IPS-NIHi7 (cell line): ENCODE measurements around the gene MOB1B.
A peak's percentile ranks its signal among the peaks of the same experiment; 100 is the strongest.
"Not testable (repeated sequence)": the region's sequence is repeated elsewhere in the genome, so short reads cannot be mapped to it uniquely, and the experiment has no call there.

Experiments
- DNase-seq: peaks from one replicate; pipeline ENCODE4 v3.0.0; 2012; ENCODE audit warnings: mixed read lengths; ENCODE audit errors: extremely low spot score

The MOB1B gene

GRCh38 chr4:70901984-70902576 lies at the start of gene MOB1B:
TSS of gene MOB1B (plus strand) at chr4:70902369. CDS start at chr4:70902537, 168 bp downstream.
- DNase-seq: peak; percentile 98

GRCh38 chr4:70855464-70855863 lies 46.7 kb upstream of the MOB1B start:
- no peak for DNase-seq

GRCh38 chr4:70858454-70858853 lies 43.7 kb upstream of the MOB1B start:
- no peak for DNase-seq

- no peak for DNase-seq
Observed at GRCh38 chr4:70859066-70859465, 43.1 kb upstream of the MOB1B start.

GRCh38 chr4:70863099-70863790 lies 38.9 kb upstream of the MOB1B start:
- DNase-seq: no peak

- no peak for DNase-seq
Observed at GRCh38 chr4:70868778-70869177, 33.4 kb upstream of the MOB1B start.

GRCh38 chr4:70873216-70873615 lies 29.0 kb upstream of the MOB1B start:
- DNase-seq: no peak

- DNase-seq: no peak
Observed at GRCh38 chr4:70874268-70875156, 27.7 kb upstream of the MOB1B start.

- DNase-seq: no peak
Observed at GRCh38 chr4:70877556-70877955, 24.6 kb upstream of the MOB1B start.

- no peak for DNase-seq
Observed at GRCh38 chr4:70880739-70881138, 21.4 kb upstream of the MOB1B start.

- no peak for DNase-seq
Observed at GRCh38 chr4:70885174-70885573, 17.0 kb upstream of the MOB1B start.

- DNase-seq: no peak
Observed at GRCh38 chr4:70892086-70892769, 9.9 kb upstream of the MOB1B start.

- no peak for DNase-seq
Observed at GRCh38 chr4:70893790-70894189, 8.4 kb upstream of the MOB1B start.

GRCh38 chr4:70895405-70895804 lies 6.8 kb upstream of the MOB1B start:
- no peak for DNase-seq

- DNase-seq: no peak
Observed at GRCh38 chr4:70895811-70896491, 6.2 kb upstream of the MOB1B start.

- DNase-seq: not testable (repeated sequence)
Observed at GRCh38 chr4:70898581-70898980, 3.6 kb upstream of the MOB1B start.

- no peak for DNase-seq
Observed at GRCh38 chr4:70901607-70901983, 574 bp upstream of the MOB1B start.

GRCh38 chr4:70902577-70903290 lies 565 bp downstream of the MOB1B start:
- peak; percentile 53 for DNase-seq

GRCh38 chr4:70903291-70903603 lies 1.1 kb downstream of the MOB1B start:
- DNase-seq: peak; percentile 11

GRCh38 chr4:70908993-70909556 lies 6.9 kb downstream of the MOB1B start:
- no peak for DNase-seq

- no peak for DNase-seq
Observed at GRCh38 chr4:70914000-70914399, 11.8 kb downstream of the MOB1B start.
